ENCODE measurements around the gene RMDN3. TPM values are rescaled to one million over a fixed set of nuclear protein-coding genes. Genes with fewer than 3 reads are reported as not detected.

RMDN3 gene
- total RNA-seq, 1 experiment from 2014 or later = 10.4 TPM

- DNase-seq (ENCODE audit: low spot score) = no peak
Observed at GRCh38 chr15:40747685-40748631, 7.1 kb downstream of the RMDN3 start.

GRCh38 chr15:40746916-40747418, 8.1 kb downstream of the RMDN3 start:
- DNase-seq (ENCODE audit: low spot score) = no peak

GRCh38 chr15:40744815-40745152, 10.3 kb downstream of the RMDN3 start:
- no peak for DNase-seq (ENCODE audit: low spot score)

- no peak for DNase-seq (ENCODE audit: low spot score)
Observed at GRCh38 chr15:40743921-40744814, 10.9 kb downstream of the RMDN3 start.

DNA sequence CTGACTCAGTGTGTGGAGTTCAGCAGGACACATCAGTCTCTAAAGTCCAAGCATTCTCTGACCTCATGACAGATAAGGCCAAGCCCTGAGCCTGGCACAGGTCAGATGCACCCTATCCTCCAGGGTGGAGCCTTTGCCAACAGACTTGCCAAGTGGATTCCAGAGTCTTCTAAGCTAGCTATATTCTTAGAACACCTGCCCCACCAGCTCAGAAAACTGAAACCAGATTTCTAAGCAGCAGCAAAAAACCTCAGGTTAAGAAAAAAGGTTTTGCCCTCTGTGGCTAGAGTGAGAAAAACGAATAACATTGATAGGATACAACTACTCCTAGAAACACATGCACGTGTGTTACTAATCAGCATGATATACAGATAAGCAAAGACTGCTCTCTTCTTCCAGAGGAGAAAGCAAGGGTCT, 11.6 kb downstream of the RMDN3 start:
- DNase-seq (ENCODE audit: low spot score) = no peak

GRCh38 chr15:40739854-40740253, 15.2 kb downstream of the RMDN3 start:
- DNase-seq (ENCODE audit: low spot score) = no peak

- DNase-seq (ENCODE audit: low spot score) = no peak
Observed at GRCh38 chr15:40739047-40739446, 16.0 kb downstream of the RMDN3 start.

DNA sequence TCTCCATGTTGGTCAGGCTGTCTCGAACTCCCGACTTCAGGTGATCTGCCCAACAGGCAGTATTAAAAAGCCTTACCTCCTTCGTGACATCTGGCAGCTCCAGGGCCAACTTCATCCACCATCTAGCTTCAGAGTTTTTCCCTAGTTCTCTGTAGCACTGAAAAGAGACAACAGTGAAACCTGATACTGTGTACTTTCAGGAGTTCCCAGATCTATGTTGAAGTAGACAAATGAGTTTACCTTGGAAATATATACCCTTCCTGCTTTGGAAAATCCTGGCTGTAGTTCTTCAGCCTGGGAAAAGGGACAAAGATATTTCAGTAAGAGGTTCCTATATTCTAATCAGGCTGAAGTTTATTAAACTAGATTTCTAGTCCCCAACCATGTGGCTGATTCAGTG, 18.0 kb downstream of the RMDN3 start:
- no peak for DNase-seq (ENCODE audit: low spot score)

GRCh38 chr15:40736575-40736974, 18.5 kb downstream of the RMDN3 start:
- no peak for DNase-seq (ENCODE audit: low spot score)

GRCh38 chr15:40731034-40731433, 24.0 kb downstream of the RMDN3 start:
- no peak for DNase-seq (ENCODE audit: low spot score)

GRCh38 chr15:40723919-40724318, 31.1 kb downstream of the RMDN3 start:
- DNase-seq (ENCODE audit: low spot score) = no peak

- DNase-seq (ENCODE audit: low spot score) = no peak
Observed at GRCh38 chr15:40722934-40723333, 32.1 kb downstream of the RMDN3 start.

GRCh38 chr15:40722354-40722753, 32.7 kb downstream of the RMDN3 start:
- no peak for DNase-seq (ENCODE audit: low spot score)

DNA sequence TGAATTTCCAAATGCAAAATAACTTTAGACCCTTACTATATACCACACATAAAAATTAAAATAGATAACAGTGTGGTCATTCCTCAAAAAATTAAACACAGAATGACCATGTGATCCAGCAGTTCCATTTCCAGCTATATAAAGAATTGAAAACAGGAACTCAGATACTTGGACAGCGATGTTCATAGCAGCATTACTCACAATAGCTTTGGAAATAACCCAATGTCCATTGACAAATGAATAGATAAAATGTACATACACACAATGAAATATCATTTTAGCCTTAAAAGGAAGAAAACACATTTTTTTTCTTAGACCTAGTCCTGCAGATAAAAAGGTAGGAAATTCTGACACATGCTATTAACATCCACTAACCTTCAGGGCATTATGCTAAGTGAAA, 33.4 kb downstream of the RMDN3 start:
- DNase-seq (ENCODE audit: low spot score) = no peak

DNA sequence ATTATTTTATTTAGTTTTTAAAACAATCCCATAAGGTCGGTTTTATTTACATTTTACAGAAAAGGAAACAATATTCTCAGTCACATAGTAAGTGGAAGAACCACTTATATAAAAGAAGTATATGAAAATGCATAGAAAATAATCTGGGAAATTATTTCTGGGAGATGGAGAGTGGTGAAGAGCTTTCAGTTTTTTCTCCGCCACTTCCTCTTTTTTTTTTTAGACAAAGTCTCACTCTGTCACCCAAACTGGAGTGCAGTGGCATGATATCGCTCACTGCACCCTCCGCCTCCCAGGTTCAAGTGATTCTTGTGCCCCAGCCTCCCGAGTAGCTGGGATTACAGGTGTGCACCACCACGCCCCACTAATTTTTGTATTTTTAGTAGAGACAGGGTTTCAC, 38.9 kb downstream of the RMDN3 start:
- no peak for DNase-seq (ENCODE audit: low spot score)

GRCh38 chr15:40714144-40714543, 40.9 kb downstream of the RMDN3 start:
- no peak for DNase-seq (ENCODE audit: low spot score)

- no peak for DNase-seq (ENCODE audit: low spot score)
Observed at GRCh38 chr15:40706121-40706520, 48.9 kb downstream of the RMDN3 start.

- no peak for DNase-seq (ENCODE audit: low spot score)
Observed at GRCh38 chr15:40702077-40702476, 53.0 kb downstream of the RMDN3 start.

- DNase-seq (ENCODE audit: low spot score) = no peak
Observed at GRCh38 chr15:40697916-40698315, 57.1 kb downstream of the RMDN3 start.

DNA sequence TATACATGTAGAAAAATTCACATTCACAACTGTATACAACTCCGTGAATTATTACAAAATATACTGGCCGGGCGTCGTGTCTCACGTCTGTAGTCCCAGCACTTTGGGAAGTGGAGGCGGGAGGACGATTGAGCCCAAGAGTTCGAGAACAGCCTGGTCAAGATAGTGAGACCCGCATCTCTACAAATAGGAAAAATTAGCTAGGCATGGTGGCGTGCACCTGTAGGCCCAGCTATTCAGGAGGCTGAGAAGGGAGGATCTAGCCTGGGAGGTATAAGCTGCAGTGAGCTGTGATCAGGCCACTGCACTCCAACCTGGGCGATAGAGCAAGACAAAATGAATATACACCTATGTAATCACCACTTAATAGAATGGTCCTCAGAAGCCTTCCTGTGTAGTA, 58.8 kb downstream of the RMDN3 start:
- DNase-seq (ENCODE audit: low spot score) = no peak

GRCh38 chr15:40695469-40695890, 59.6 kb downstream of the RMDN3 start:
- no peak for DNase-seq (ENCODE audit: low spot score)

DNA sequence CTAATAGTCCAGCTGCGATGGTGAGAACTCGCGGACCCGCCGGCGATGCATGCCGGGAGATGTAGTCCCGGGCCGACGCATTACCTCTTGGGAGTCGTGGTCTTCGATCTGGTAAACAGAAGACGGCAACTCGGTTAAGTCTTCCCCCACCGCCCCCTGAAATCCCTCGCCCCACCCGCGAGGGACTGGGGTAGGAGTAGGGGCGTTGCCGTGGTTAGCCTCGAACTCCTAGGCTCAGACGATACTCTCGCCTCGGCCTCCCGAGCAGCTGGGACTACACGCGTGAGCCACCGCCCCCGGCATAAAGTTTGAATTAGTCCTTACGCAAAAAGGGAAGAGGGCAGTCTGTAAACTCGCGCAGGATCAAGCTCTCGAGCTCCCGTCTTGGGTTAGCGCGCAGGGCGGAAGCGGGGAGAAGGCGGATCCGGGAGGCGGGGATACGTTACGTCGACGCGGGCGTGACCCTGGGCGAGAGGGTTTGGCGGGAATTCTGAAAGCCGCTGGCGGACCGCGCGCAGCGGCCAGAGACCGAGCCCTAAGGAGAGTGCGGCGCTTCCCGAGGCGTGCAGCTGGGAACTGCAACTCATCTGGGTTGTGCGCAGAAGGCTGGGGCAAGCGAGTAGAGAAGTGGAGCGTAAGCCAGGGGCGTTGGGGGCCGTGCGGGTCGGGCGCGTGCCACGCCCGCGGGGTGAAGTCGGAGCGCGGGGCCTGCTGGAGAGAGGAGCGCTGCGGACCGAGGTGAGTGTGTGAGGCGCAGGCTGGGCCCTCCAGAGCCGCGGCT, 60.2 kb downstream of the RMDN3 start, which contains the start of gene RAD51:
Gene RAD51, plus strand, starts transcription at position 487 of the 781 bp plus-strand sequence. CDS start 3,585 bp downstream, outside the sequence.
- peak; percentile 93 for DNase-seq (ENCODE audit: low spot score)

All from H4 (cell line).